ENCODE results near the gene TST.

DNA sequence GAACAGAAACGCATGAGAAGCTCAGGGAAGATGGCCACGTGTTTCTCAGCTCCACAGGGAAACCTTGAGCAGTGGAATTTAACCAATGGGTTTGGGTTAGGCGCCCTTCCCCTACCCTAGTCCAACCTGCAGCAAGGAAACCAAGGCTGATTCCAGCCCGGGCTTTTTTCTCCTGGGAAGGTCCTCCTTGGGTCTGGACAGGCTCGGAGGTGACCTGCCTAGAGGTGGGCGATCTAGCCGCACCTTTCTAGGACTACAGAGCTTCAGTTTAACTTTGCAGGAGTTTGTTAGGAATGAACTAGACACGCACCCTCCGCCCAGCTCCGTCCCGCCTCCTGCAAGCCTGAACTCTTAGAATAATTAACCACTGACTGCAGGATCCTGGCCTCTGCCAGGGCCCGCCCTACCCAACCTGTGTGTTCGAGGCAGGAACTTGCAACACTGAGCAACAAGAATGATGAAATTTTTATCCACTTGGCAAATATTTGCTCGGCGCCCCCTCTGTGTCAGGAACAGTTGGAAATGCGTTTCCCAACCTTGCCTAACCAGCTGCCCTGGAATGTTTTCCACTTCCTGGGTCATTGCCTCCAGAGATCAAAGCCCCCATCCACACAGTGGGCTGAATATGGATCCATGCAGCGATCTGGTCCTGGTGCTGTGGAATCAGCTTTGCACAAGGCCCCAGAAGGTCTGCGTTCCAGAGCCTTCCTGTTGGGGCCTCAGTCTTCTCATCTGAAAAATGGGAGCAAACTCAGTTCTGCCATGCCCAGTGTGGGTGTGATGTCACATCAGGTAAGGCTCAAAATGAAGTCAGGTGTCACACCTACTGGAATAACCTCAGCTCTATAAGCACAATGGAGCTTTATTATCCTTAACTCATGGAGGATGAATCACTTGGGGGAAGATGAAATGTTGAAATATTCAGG, 13.6 kb upstream of the TST start:
- TF ChIP-seq POLR2A (IDR thresholded peaks at IDR 0.05): no peak
- TF ChIP-seq, protein P1, sequence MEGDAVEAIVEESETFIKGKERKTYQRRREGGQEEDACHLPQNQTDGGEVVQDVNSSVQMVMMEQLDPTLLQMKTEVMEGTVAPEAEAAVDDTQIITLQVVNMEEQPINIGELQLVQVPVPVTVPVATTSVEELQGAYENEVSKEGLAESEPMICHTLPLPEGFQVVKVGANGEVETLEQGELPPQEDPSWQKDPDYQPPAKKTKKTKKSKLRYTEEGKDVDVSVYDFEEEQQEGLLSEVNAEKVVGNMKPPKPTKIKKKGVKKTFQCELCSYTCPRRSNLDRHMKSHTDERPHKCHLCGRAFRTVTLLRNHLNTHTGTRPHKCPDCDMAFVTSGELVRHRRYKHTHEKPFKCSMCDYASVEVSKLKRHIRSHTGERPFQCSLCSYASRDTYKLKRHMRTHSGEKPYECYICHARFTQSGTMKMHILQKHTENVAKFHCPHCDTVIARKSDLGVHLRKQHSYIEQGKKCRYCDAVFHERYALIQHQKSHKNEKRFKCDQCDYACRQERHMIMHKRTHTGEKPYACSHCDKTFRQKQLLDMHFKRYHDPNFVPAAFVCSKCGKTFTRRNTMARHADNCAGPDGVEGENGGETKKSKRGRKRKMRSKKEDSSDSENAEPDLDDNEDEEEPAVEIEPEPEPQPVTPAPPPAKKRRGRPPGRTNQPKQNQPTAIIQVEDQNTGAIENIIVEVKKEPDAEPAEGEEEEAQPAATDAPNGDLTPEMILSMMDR (IDR thresholded peaks at IDR 0.05): no peak

Data from heart left ventricle (tissue), 13 donors.